Parietal lobe (tissue), 1 donor: ENCODE data around the gene SPATA21. TPM values are rescaled to one million over a fixed set of nuclear protein-coding genes. Genes with fewer than 3 reads are reported as not detected.

Experiments used
- total RNA-seq: library from RNA; depleted of rRNA; stranded (reverse); fragments of >200 nt; gene quantifications from one replicate; pipeline ENCODE4 v1.2.3, GENCODE V29; 2014

The SPATA21 gene
- total RNA-seq, result 0.31 TPM

GRCh38 chr1:16436946-16437474 is at the start of gene SPATA21:
Gene SPATA21 (minus strand): TSS chr1:16437424. CDS start chr1:16431371, 6,053 bp downstream.

GRCh38 chr1:16440470-16441281 is 3.5 kb upstream of the SPATA21 start, which contains the start of gene NECAP2:
Gene NECAP2 (plus strand): TSS chr1:16440724. CDS start chr1:16440762, 38 bp downstream.

GRCh38 chr1:16366722-16367257 is 70.4 kb downstream of the SPATA21 start, which contains the start of gene SZRD1:
Gene SZRD1 (plus strand): TSS chr1:16367242. CDS start chr1:16367258, 16 bp downstream.

GRCh38 chr1:16351994-16352841 is 85.0 kb downstream of the SPATA21 start, which contains the start of gene FBXO42:
Gene FBXO42 (minus strand): TSS chr1:16352480. CDS start chr1:16315418, 37,062 bp downstream.

Other genes starting within 250 kb of the SPATA21 start
- gene ARHGEF19, start 224.8 kb downstream of the SPATA21 start, total RNA-seq, result 1.6 TPM
- gene CPLANE2, start 200.2 kb downstream of the SPATA21 start, total RNA-seq, result 15.0 TPM
- 56.0 TPM for gene FBXO42, start 84.9 kb downstream of the SPATA21 start, total RNA-seq
- 9.1 TPM for gene SZRD1, start 70.2 kb downstream of the SPATA21 start, total RNA-seq
- 39.1 TPM for gene NECAP2, start 3.3 kb upstream of the SPATA21 start, total RNA-seq
- under 0.01 TPM for gene RNU1-1, start 76.9 kb upstream of the SPATA21 start, total RNA-seq
- gene NBPF1, start 176.1 kb upstream of the SPATA21 start, total RNA-seq, result 163 TPM
- under 0.01 TPM for gene RNU1-3, start 229.5 kb upstream of the SPATA21 start, total RNA-seq